ENCODE results near the gene FRMD4A.

FRMD4A gene

GRCh38 chr10:14330388-14331061 is at the start of gene FRMD4A:
Gene FRMD4A (minus strand): TSS chr10:14330924.
- DNase-seq (ENCODE audit: low read depth in 2 of 2): no peak

DNA sequence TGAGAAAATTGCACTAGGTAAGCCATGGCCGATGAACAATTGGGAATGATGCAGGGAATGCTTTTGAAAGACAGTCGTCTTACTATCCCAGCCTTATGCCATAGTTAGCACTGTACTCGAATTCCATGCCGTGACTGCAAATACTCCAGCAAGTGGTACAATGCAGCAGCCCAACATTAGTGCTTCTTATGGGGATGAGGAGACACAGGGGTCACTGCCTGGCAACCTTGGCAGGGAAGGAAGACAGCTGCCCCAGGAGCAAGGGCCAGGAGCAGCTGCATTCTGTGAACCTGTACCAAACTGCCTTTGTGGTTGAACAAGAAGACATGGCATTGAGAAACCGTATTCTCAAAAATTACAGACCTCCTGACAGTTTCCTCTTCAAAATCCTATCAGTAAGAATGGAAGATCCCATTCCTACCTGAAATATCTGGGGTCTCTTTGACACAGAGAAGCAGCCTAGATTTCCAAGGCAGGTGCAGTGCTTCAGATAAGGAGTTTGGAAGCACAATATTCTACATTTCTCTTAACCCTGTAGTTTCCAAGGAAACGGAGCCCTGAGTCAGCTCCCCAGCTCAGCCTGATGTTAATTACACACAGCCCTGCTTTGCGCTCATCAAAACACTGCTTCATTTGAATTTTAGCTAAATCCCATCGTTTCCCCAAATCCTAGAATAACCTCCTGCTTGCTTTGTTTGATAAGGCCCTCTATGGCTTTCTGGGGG is 49.0 kb upstream of the FRMD4A start:
- no peak for DNase-seq (ENCODE audit: low read depth in 2 of 2)

DNA sequence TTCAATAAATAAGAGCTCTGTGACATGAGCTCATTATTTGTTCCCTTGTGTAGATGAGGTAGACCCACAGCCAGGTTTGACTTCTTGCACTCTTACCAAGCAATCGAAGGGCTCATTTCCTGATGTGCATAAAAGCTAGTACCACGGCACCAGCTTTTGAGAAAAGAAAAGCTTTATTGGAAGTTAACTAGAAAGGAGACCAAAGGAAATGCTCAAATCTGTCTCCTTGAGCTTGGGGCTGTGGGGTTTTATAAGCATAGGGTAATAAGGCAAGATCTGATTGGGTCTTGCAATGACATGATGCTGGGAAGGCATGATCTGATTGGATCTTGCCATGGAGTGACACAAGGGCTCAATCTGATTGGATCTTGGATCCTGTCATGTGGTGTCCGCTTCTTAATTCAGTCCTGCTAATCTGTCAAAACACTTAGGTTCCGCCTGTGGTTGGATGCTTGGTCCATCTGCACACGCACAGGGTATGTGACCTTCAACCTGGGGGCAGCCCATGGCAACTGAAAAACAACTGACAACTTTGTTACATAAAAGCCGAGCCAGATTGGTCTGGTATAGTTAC is 47.8 kb upstream of the FRMD4A start:
- DNase-seq (ENCODE audit: low read depth in 2 of 2): no peak

DNA sequence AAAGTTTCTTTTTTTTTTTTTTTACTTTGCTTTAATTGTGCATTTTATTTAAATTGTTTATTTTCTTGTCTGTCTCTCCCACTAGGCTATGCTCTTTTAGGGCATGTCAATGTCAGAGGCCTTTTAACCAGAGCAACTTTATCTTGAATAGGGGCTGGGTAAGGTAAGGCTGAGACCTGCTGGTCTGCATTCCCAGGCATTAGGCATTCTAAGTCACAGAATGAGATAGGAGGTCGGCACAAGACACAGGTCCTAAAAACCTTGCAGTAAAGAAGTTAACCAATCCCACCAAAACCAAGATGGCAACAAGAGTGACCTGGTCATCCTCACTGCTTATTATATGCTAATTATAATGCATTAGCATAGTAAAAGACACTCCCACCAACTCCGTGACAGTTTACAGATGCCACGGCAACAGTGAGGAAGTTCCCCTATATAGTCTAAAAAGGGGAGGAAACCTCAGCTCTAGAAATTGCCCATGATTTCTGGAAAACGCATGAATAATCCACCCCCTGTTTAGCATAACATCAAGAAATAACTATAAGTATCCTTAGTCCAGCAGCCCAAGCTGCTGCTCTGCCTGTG is 47.0 kb upstream of the FRMD4A start:
- DNase-seq (ENCODE audit: low read depth in 2 of 2): no peak

GRCh38 chr10:14374745-14375445 is 44.2 kb upstream of the FRMD4A start:
- no peak for DNase-seq (ENCODE audit: low read depth in 2 of 2)

DNA sequence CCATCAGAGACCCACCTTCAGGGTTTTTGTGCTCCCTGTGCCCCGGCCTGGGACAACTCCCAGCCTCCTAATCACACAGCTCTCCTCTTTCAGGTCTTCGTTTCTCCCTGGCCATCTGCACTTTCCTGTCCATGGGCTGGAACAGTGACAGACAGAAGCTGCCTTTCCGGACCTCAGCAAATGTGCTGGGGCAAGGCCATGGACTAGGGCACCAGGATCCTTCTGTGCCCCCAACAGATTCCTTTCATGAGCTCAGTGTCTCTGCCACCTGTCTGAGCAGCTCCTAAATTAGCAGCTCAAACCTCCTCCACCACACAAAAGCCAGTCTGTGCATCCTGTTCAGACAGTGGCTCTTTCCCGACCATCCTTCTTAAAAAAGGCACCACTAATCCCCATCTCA is 41.9 kb upstream of the FRMD4A start:
- no peak for DNase-seq (ENCODE audit: low read depth in 2 of 2)

- DNase-seq (ENCODE audit: low read depth in 2 of 2): no peak
Observed at GRCh38 chr10:14371581-14371980, 40.9 kb upstream of the FRMD4A start.

DNA sequence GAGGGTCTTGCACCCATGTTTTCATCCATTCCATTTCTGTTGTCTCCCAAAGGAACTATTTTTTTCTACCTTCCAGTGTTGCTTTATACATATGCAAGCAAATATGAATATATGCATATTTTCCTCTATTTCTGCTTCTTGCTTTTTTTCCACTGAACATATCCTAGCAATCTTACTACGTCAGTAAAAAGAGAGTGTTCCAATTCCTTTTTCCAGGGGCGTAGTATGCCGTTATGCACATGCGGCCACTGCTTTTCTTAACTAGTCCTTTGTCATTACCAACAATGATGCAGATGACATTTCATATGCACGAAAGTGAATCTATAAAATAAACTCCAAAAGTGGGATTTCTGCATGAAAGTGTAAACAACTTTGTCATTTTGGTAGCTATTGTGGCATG is 40.2 kb upstream of the FRMD4A start:
- DNase-seq (ENCODE audit: low read depth in 2 of 2): no peak

DNA sequence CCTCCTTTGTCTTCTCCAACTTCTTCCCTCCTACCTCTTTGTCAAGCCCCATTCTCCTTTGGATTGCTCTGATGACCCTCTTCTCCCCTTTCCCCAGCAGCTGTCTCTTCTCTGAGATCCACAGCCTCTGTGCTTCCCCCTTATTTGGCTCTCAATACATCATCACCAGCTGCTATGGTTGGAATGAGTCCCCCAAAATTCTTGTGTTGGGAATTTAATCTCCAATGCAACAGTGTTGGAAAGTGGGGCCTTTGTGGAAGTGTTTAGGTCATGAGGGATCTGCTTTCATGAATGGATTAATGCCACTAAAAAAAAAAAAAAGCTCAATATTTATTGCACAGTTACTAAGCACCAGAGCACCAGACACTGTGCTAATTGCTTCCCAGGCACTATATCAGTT is 39.2 kb upstream of the FRMD4A start:
- no peak for DNase-seq (ENCODE audit: low read depth in 2 of 2)

DNA sequence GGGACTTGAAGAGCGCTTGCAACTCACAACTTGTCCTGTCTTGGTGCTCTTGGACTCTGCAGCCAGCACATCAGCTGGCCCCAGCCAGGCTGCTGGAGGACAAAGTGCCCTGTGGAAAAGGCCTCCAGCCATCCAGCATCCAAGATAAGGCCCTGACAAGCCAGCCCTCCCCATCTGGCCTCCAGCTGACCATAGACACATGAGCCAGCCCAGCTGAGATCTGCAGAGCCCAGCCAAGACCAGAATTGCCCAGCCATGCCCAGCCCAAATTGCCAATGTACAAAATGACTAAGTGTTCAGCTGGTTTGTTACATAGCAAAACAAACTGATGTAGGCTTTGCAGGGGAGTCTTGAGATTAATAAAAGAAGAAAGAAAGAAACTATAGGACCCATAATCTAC is 36.0 kb upstream of the FRMD4A start:
- no peak for DNase-seq (ENCODE audit: low read depth in 2 of 2)

GRCh38 chr10:14365266-14365665 is 34.5 kb upstream of the FRMD4A start:
- DNase-seq (ENCODE audit: low read depth in 2 of 2): no peak

GRCh38 chr10:14362104-14362503 is 31.4 kb upstream of the FRMD4A start:
- DNase-seq (ENCODE audit: low read depth in 2 of 2): no peak

GRCh38 chr10:14360961-14361360 is 30.2 kb upstream of the FRMD4A start:
- no peak for DNase-seq (ENCODE audit: low read depth in 2 of 2)

GRCh38 chr10:14360515-14360914 is 29.8 kb upstream of the FRMD4A start:
- DNase-seq (ENCODE audit: low read depth in 2 of 2): no peak

- DNase-seq (ENCODE audit: low read depth in 2 of 2): no peak
Observed at GRCh38 chr10:14358886-14359573, 28.3 kb upstream of the FRMD4A start.

DNA sequence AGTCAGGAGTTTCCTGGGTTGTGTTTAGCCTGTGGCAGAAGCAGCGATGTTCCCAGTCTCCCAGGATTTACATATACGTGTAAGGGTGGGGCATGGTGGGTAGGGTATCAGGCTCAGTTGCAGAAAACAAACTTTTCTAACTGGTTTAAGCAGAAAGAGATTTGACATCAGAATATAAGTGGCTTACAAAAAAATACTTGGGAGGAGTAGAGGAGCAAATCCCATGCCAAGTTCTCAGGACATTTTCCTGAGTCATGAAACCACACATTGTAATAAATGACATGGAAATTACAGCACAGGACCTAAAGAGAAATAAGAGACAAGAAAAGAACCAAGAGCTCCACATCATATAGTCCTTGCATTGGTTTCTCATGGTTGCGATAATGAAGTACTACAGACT is 26.2 kb upstream of the FRMD4A start:
- DNase-seq (ENCODE audit: low read depth in 2 of 2): no peak

- DNase-seq (ENCODE audit: low read depth in 2 of 2): no peak
Observed at GRCh38 chr10:14355750-14356149, 25.0 kb upstream of the FRMD4A start.

- no peak for DNase-seq (ENCODE audit: low read depth in 2 of 2)
Observed at GRCh38 chr10:14353291-14353913, 22.7 kb upstream of the FRMD4A start.

DNA sequence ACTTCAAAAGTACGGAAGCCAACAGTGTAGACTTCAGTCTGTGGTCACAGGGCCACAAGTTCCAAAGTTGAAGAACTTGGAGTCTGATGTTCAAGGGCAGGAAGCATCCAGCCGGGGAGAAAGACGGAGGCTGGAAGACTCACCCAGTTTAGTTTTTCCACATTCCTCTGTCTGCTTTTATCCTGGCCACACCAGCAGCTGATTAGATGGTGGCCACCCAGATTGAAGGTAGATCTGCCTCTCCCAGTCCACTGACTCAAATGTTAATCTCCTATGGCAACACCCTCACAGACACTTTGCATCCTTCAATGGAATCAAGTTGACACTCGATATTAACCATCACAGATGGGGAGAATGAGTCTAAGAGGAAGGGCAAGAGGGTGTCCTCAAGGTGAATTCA is 19.3 kb upstream of the FRMD4A start:
- no peak for DNase-seq (ENCODE audit: low read depth in 2 of 2)

- DNase-seq (ENCODE audit: low read depth in 2 of 2): no peak
Observed at GRCh38 chr10:14349081-14349480, 18.4 kb upstream of the FRMD4A start.

DNA sequence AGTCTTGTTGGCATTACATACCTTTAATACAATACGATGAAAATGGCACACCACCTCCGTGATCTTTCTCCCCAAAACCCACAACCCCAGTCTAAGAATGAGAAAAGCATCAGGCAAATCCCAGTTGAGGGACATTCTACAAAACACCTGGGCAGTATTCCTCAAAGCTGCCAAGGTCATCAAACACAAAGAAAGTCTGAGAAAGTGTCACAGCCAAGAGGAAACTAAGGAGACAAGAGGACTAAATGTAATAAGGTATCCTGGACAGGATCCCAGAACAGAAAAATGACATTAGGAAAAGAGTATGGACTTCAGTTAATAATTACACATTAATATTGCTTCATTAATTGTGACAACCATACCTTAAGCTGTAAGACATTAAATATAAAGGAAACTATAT is 14.5 kb upstream of the FRMD4A start:
- no peak for DNase-seq (ENCODE audit: low read depth in 2 of 2)
